Measurements from ENCODE around the gene E2F8.
A peak's percentile ranks its signal among the peaks of the same experiment; 100 is the strongest.

The E2F8 gene

DNA sequence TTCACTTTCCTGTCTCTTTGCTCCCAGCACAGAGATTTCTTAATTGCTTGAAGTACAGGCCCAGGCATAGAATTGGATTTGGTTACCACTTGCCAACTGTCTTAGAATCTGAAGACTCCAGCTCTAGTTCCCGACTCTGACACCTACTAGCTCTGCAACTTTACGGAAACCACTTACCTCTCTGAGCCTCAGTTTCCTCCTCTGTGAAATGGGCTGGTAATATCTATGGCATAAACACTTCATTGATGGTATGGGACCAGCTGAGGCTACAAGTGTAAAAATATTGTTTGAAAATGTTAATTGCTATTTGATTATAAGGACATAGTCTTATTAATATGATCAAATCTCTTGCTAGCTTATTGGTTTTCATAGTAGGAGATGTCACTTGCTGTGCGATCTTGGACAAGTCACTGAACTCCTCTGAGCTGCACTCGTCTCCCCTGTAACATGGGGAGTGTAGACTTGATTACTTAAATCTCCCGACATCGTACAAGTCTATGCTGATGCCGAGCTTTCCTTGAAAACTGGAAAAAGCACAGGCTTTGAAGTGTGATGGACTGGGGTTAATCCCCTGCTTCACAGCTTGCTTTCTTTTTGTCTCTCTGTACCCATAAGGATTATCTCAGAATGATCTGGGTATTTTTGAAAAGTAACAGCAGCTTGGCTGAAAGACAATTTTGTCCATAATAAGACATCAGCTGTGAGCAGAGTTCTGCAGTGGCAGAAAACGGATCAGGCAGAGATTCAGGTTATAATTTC is 11.8 kb upstream of the E2F8 start:
- no peak for DNase-seq (ENCODE audit: low read depth)

DNA sequence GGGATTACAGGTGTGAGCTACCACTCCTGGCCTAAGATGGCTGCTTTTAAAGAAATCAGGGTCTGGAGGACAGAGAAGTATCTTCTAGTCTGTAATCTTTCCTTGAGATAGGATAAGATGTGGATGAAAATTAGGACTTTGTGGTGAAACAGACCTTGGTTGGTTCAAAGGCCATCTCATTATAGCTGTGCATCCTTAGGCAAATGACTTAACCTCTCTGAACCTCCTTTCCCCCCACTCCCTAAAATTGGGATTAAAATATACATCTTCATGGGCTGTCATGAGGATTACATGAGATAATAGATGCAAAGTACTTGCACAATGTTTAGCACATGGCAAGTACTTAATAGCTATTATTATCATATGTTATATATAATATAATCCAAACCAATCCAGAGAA is 10.8 kb upstream of the E2F8 start:
- no peak for DNase-seq (ENCODE audit: low read depth)

DNA sequence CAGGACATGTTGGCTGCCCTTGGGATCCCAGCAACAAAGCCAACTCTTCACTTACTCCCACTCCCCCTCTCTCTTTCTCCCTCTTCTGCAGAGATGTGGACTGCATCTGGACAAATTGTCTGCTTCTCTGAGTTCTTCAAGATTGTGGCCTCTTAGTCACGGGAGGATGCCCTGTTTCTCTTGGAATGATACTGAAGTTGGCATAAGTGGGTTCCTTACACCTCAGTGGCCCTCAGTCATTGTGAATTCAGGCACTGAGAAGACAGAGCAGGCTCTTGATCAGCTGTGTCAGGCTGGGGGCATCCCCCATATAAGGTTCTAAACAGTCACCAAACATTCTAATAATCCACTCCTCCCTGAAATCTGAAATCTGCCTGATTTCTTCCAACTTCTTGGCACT is 6.1 kb upstream of the E2F8 start:
- DNase-seq (ENCODE audit: low read depth): no peak

DNA sequence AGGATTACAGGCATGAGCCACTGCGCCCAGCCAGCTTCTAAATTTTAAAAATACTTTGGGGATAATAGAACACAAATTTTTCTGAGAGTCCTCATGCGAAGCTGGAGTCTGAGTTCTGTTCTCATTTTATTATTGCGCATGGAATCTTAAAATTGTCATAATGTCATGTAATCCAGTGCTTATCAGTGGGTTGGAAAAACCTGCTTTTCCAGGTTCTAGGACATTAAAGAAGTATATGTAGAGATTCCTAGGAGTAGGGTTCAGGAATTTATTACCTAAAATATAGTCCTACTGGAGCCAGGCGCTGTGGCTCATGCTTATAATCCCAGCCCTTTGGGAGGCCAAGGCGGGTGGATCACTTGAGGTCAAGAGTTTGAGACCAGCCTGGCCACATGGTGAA is 4.6 kb upstream of the E2F8 start:
- DNase-seq (ENCODE audit: low read depth): no peak

DNA sequence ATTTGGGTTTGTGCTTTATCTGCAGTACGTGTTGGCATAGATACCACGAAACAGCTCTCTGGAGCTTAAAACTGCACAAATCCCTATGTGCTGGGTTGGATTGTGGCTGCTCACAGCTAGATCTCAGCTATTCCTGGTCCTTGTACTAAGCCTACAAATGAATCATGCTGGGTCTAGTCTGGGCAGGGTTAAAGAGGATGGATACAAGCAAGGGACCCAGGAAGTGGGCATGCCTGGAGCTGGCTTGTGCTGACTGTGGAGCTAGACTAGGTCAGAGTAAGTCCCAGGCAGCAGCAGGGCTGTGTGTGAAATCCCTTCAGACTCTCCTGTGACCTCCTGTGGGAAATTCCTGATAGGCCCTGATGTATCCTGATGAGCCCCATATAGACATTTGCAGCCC is 3.9 kb upstream of the E2F8 start:
- DNase-seq (ENCODE audit: low read depth): no peak

DNA sequence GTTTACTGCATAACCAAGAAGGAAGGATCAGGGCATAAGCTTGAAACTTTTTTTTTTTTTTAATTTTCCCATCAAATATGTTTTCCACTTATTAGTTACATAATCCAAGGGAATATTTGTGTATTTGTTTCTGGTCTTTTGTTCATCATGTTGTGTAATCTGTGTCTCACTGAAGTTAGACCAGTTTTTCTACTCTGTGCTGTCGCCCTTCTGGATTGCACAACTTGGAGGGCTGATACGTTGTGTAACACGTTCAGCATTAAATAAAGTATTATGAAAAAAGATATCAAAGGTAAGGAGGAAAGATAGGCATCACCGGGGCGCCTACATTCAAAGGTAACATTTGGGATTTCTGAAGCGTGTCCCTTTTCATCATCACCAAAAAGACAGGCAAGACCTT is 3.3 kb upstream of the E2F8 start:
- DNase-seq (ENCODE audit: low read depth): no peak

DNA sequence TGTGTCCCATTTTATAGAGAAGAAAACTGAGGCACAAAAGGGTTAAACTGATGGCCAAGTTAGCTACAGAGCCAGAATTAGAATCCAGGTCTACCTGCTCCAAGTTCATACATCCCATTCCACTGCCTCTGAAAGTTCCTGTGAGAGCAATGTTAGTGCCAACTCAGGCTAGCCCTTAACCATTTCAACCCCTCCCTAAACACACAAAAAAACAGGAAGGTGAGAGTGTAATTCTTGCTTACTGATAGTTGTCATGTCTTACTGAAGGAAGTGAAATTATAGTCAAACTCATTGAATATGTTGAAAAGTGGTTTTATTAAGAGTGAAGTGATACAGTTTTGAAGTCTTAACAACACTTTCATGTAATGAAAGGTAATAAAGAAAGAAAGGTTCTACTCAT is 2.9 kb upstream of the E2F8 start:
- no peak for DNase-seq (ENCODE audit: low read depth)

DNA sequence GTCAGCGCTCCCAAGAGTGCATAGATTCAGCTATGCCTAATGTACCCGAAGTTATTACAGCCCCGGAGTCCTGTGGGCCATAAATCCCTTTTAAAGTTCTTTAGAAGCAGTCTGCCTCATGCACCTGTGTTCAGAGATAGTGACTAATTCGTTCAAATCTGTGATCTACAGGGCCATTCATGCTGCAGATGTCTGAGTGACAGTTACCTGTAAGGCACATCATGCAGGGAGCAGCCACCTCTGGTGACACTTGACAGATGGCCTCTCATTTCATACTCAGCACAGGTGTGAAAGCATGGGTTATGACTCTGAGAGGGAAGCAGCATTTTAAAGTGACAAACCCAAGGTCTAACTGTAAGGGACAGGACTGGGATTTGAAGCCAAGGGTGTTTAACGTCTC is 2.4 kb upstream of the E2F8 start:
- no peak for DNase-seq (ENCODE audit: low read depth)

DNA sequence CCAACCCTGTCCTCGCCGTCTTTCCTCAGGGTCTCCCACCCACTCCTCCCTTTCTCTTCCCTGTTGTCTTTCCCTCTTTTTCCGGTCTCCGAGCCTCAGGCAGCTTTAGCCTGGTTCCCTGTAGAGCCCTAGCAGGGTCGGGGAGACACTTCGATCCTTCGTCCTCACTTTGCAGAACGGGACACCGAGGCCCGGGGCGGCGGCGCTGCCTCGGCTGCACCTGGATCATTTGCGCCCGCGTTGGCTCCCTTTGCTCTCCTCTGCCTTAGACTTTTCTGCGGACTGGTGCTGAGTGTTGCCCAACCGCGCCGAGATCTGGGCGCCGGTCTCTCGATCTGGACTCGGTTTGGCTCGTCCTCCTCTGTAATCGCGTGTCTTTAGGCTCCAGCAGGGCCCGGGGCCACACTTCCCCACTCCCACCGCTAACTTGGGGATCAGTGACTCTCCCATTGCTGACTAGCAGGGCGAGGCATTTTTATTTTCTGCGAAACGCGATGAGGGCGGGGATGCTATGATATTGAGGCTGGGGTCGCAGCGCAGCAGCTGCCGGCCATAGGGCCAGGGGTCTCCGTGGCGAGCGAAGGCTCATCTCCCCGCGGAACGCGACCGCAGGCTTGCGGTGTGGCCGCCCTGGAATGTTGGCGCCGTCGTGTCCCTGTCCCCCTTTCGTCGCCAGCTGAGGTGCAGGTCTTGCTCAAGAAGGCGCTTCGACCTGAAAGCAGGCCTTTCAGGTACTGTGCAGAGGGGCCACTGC is 1.6 kb upstream of the E2F8 start:
- DNase-seq (ENCODE audit: low read depth): no peak

DNA sequence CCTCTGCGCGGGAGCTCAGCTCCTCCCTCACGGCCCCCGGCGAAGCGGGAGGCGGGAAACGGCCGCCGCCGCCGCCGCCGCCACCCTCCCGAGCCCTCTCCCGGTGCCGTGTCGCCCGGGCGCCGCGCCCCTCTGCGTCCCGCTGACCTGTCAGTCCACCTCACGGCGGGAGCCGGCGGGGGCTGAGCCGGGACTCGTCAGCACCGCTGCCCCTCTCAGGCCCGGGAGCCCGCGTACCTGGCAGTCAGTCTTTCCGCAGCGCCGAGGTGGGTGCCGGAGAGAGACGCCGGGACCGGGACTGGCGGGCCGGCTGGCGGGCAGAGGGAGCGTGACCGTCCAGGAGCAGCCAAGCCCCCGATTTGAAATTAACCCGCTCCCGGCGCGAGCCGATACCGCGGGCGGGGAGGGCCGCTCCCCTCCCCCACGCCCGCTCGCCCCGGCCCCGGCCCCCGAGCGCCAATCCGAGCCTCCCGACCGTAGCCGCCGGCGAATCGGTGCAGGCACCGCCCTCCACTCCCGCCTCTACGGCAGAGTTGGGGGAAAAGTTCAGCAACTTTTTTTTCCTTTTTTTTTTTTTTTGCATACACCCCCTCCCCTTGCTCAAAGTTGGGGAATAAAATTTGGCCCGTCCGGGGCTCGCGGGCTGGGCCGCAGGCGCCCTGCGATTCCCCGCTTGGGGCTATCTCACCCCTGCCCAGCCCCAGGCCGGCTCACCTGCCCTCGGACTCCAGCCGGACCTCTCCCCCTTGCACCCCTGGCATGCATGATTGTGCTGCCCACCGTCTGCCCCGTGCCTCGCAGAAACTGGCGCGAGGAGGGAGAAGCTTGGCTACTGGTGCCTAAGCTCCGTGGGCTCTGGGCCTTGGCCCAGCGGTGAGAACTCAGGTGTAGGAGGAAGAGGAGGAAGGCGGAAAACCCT is 774 bp upstream of the E2F8 start:
- no peak for DNase-seq (ENCODE audit: low read depth)

DNA sequence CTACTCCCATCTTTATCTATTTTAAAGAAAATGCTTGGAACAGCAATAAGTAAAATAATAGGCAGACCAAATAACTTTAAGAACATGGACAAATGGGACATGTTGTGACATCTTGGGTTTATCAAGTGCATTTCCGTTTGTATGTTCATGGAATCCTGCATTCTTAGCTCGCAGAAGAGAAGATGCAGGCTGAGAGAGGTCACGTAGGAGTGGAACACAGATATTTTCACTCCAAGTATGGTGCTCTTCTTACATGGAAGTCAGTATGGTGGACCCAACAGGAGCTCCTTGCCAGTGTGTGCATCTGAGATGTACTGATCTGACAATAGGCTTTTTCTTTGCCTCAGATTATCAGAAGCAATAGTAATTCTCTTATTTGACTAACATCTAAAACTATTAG is 1.7 kb downstream of the E2F8 start:
- DNase-seq (ENCODE audit: low read depth): no peak

DNA sequence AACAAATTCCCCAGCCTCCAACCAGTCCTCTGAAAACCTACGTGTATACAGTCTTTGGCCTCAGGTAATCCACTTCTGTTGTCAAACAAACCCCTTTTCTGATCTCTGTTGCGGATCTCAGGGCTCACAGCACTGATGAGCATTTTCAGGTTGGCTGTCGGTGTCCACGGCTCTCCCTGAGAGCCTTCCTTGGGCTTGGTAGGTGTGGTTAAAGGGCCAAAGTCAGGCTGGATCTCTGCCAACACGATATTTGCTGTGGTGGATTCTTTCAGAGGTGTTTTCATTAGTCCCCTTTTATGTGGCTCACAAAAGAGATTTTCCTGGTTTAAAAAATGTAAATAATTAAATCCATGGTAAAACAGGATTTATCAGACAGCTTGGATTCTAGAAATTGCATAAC is 2.9 kb downstream of the E2F8 start:
- DNase-seq (ENCODE audit: low read depth): no peak

DNA sequence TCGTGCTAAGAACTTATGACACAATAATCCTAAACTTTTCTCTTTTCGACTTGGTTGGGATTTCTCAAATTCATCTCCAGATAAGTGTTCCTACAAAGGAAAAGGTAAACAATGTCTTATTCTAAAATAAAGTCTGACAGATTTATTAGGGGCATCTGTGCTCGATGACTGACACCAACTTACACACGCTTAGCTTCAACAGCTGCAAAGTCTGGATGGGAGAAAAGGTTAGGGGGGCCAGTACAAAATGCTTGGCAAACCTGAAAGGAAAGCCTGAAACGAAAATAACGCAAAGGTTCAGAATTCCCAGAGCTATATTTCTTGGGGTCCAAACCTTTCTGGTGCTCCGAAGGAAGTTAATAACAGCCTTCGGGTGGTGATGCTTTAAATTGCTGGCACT is 3.4 kb downstream of the E2F8 start:
- no peak for DNase-seq (ENCODE audit: low read depth)

DNA sequence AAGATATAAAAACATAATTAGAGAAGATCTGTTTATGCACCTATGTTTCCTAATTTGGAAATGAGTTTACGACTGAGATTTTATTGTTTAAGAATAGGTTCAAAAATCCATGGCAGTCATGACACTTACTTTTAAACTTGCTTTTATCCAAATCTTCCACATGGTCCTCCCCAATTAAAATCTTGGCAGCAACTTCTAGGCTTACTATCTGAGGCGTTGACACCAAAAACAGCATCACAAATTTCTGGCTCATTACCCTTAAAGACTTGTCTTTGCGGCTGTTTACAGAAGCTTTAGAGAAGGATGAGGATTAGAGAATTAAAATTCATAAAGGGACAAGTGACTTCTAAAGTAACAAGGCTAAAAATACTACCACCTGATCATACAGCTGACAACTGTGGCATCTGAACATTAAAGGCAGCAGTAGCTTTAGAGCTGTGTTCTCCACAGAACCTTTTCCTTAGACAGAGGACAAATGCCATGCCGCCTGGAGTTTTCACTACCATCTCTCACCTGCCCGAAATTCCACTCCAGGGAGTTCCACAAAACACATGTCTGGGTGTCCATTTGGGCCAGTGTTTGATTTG is 6.4 kb downstream of the E2F8 start:
- no peak for DNase-seq (ENCODE audit: low read depth)

DNA sequence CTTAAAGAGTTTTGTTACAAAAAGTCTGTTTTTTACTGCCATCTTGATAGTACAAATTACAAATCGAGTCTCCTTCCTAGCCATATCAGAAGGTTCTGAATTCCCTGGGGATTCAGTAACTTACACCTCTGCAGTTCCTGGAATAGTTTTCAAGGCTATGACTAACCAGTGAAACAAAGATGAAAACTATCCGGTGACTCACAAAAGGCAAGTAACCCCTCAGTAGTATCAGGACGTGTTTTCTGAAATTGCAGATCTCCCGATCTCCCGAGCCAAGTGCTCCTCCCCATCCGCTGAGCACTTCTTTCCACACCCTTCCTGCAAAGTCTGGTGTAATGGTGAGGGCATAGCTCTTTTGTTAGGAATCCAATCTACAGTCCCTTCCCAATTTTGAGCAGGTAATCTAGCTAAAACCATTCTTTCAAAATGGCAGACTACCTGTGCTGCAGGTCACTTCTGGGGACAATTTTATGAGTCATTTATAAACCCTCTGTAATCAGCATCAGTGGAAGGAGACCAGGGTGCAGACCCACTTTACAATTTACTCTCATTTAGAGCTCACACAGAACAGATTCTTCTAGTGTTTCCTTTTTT is 7.7 kb downstream of the E2F8 start:
- peak; percentile 74 for DNase-seq (ENCODE audit: low read depth)

DNA sequence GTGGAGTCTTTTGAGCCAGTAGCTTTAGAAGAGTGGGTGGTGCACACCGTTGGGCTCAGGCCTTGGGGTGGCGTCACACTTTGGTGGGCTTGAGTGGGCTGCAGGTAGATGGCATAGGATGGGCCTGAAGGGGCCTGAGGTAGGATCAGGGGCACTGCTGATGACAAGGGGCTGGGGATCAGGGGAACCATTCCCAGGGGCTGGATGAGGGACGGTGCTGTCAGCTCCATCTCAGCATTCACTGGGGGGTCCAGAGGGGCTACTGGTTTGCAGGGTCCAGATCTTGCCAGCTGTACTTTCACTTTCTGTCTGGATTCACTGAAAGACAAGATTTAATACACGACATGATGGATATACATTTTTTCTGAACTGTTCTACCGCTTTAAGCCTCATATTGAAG is 11.1 kb downstream of the E2F8 start:
- no peak for DNase-seq (ENCODE audit: low read depth)

DNA sequence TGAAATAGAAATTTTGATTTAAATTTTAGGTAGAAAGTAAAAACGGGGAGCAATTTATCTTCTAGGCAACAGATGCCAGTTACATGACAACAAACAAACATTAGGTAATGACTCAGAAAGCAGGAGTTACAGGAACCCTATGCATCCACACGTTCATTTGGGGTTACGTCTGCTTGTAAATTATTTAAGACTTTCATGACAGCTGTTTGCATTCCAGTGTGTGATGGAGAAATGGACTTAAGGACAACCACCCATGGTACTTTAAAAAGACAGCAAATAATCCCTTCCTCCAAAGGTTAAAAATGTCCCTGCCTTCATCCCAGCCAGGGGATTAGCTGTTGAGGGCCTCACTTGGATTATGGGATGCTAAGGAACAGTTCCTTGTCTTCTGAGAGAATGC is 11.8 kb downstream of the E2F8 start:
- DNase-seq (ENCODE audit: low read depth): no peak

DNA sequence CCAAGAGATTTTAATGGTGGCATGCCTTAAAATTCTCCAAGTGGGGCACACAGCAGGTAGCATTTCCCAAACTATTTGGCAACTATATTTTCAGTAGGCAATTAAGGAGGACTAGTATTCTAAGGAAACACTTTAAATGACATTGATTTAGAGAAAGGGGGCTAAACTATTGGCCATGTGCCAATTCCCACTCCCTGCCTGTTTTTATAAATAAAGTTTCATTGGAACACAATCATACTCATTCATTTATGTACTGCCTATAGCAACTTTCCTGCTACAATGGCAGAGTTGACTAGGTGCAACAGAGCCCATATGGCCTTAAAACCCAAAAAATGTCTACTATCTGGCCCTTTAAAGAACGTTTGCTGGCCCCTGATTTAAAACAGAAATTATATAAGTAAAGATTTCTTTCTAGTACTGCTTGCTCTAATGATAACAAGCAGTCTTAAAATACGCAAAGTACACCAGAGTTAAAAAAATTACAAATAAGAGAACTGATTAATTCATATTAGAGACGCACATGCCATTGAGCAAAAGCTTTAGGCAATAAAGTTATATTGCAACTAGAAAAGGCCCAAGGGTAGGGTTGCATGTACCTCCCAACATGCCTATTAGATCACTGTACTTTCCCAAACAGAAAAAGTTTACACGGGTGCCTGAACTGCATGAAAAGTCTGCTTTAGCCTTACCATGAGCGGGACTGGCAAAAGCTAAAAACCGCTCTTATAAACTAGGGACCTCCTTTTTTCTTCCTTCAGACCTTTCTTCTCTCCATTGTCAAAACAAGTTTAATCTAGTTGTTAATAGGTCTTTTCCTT is 14.2 kb downstream of the E2F8 start:
- DNase-seq (ENCODE audit: low read depth): no peak

DNA sequence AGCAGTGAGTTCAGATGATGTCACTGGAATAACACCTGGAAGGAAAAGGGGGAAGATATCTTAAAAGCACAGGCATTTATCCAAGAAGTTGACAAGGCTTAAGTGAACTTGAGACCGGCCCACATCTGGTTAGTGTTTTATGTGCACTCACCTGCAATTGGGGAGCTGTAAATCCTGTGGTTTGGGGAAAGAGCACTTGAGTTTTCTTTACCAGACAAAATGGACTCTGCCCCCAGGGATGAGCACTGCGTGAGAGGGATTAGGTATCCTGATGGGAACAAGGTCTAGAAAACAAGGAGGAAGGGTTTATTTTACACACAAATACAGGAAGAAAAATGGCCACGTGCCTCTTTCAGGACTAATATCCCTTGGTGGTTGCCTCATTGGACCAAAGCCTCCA is 15.2 kb downstream of the E2F8 start:
- DNase-seq (ENCODE audit: low read depth): no peak

DNA sequence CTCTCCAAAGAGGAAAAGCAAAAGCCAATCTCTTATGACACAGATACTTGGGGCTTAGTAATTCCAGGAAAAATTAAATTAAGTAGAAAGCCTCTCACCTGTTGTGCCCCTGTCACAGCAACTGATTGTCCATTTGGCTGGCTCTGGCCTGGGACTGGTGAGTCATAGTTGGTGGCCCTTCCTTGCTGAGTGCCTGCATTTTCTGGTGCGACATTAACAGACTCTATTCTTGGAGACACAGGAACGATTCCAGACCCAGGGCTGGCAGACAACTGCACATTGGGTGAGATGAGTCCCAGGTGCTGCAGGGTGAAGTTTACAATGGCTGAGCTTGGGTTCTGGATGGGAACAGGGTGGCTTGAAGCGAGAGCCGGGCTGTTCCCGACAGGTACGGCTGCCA is 15.6 kb downstream of the E2F8 start:
- no peak for DNase-seq (ENCODE audit: low read depth)
